Inflammatory macrophage treated with lipopolysaccharide for 4 hours (primary cell): ENCODE data around the gene AXL.

Experiments used
- DNase-seq: peaks from one replicate; pipeline ENCODE4 v3.0.0-alpha.2; 2020

AXL gene

DNA sequence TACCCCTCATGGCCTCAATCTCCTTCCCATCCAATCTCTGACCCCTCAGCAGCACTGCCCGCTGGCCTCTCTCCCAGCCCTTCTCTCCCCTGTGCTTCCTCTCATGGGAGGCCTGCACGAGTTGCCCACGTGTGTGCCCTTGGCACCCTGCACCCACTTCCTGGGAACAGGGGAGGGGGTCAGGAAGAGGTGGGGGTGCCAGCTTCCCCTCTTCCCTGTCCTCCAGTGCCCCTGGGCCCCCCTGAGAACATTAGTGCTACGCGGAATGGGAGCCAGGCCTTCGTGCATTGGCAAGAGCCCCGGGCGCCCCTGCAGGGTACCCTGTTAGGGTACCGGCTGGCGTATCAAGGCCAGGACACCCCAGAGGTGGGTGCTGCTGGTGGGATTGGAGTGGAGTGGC, 19.2 kb downstream of the AXL start:
- no peak for DNase-seq

DNA sequence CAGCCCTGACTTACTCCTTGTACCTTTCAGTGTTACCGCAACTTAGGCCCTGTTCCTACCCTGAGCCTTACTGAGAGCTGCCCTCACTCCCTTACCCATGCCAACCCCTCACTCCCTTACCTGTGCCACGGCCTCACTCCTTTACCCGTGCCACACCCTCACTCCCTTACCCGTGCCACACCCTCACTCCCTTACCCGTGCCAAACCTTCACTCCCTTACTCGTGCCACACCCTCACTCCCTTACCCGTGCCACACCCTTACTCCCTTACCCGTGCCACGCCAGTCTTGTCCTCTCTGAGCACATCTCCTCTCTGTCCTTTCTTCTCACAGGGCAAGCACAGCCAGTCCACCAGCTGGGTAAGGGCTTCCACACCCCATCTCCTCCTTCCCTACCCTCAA, 20.3 kb downstream of the AXL start:
- DNase-seq, result no peak

GRCh38 chr19:41239961-41240574, 21.0 kb downstream of the AXL start:
- no peak for DNase-seq

DNA sequence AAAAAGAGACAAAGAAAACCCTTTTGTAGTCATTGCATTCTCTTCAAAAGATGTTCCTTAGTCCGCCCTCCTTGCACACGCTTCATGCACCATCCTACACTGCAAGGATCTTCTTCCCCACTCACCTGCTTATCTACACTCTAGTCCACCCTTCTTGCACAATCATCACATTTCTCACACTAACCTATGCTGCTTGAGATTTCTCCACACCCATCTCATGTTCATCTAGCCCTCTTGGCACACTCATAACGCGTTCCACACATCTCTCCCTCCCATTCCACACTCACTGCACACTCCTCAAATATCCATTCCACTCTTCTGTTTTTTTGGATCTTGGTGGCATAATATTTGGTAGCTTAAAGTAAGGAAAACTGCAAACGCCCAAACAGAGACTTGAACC, 22.8 kb downstream of the AXL start:
- no peak for DNase-seq

GRCh38 chr19:41244117-41244516, 25.1 kb downstream of the AXL start:
- DNase-seq, result no peak

DNA sequence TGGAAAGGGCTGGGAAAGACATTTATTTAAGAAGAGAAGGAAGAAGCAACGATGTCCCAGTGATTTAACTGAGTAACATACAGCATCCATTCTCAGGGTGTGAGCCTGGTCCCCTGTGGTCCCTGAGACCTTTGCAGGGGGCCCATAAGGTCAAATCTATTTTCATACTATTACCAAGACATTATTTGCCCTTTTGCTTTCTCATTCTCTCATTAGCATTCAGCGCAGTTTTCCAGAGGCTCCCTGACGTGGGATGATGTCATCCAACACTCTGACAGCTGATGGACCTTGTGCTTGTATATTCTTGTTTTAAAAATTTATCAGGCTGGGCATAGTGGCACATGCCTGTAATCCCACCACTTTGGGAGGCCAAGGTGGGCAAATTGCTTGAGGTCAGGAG, 26.8 kb downstream of the AXL start:
- no peak for DNase-seq

GRCh38 chr19:41248895-41249294, 29.9 kb downstream of the AXL start:
- peak; percentile 7 for DNase-seq

- no peak for DNase-seq
These were observed 30.8 kb downstream of the AXL start for GRCh38 chr19:41249707-41250423.

GRCh38 chr19:41253660-41254059, 34.6 kb downstream of the AXL start:
- no peak for DNase-seq

DNA sequence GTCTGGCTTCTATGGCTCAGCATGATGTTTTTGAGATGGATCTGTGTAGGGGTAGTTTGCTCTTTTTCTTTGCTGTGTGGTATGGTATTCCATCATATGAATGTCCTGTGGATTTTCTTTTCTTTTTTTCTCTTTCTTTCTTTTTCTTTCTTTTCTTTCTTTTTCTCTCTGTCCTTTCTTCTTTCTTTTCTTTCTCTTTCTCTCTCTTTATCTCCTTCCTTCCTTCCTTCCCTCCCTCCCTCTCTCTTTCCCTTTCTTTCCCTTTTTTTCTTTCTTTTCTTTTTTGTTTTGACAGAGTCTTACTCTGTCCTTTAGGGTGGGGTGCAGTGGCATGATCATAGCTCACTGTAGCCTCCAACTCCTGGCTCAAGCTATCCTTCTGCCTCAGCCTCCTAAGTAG, 36.1 kb downstream of the AXL start:
- DNase-seq, result no peak

GRCh38 chr19:41261474-41262190, 42.6 kb downstream of the AXL start:
- no peak for DNase-seq

DNA sequence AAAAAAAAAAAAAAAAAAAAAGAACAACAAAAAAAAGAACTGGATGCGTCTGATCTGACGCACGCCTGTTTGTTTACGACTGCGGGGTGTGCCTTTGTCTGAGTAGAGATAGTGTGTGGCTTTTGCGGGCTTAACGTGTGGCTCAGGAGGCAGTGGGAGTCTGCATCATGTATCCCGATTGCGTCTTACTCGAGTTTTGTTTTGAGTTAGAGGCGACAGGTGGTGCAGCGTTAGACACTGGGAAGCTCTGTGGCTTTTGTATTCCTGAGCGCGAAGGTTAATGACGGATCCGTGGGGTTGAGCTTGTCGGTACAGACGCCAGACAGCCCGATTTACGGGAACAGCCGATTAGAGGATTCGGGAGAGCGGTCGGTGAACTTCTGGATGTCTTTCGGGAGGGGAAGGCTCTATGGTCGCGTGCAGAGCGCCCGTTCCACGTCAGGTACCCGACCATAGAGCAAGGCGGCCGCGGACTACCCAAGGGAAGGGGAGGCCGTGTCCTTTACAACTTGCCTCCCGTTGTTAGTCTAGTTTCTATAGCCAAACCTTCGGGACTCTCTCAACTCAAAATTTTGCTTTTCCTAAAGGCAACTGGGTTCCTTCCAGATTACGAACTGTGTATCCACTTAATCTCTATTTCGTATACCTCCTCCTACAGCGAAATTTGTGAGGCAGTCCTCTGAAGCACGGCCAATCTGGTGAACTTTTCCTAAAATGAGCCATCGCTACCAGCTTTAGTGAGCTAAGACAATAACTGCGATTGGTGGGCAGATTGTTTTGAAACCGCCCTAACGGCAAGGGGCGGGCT, 44.2 kb downstream of the AXL start:
- DNase-seq, result peak; percentile 83

- DNase-seq, result peak; percentile 100
These were observed 45.0 kb downstream of the AXL start, which contains the start of gene HNRNPUL1 for GRCh38 chr19:41263850-41264580. Gene HNRNPUL1 (plus strand): TSS chr19:41264372. CDS start chr19:41264504, 132 bp downstream.

DNA sequence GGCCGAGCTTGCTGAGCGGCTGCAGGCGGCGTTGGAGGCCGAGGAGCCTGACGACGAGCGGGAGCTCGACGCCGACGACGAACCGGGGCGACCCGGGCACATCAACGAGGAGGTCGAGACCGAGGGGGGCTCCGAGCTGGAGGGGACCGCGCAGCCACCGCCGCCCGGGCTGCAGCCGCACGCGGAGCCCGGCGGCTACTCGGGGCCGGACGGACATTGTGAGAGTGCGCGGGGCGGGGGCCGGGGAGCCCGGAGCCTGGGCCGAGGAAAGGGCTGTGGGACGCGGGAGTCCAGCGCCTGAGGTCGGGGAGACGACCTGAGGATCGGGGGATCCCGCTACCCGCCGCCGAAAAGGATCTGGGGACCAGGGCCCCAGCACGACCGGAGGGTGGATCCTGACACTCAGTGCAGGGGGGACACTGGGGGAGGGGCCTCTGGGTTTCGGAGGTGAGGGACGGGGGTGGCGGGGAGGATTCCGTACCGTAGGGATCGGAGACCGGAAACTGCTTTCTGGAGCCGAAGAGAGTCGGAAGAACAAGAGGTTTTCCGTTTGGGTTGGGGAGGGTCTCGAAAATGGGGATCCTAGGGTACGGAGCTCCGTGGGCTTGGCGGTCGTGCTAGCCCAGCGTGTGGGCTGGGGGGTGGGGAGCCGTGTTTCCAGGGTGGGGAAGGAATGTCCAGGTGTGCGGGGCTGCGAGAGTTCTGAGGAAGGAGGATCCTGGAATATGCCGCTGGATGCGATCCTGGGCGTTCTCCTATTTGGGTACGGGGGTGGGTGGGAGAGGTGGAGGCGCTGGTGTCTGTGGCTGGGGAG, 45.8 kb downstream of the AXL start:
- DNase-seq, result peak; percentile 30

- DNase-seq, result peak; percentile 6
These were observed 46.6 kb downstream of the AXL start for GRCh38 chr19:41265395-41266153.

- no peak for DNase-seq
These were observed 50.0 kb downstream of the AXL start for GRCh38 chr19:41269055-41269454.

DNA sequence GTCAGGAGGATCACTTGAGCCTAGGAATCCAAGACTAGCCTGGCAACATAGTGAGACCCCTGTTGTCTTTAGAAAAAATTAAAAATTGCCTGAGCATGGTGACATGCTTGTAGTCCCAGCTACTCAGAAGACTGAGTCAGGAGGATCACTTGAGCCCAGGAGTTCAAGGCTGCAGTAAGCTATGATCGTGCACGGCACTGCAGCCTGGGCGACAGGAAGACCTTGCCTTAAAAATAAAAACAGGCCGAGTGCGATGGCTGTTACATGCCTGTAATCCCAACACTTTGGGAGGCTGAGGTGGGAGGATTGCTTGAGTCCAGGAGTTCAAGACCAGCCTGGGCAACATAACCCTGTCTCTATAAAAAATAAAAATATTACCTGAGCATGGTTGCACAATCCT, 50.5 kb downstream of the AXL start:
- no peak for DNase-seq

DNA sequence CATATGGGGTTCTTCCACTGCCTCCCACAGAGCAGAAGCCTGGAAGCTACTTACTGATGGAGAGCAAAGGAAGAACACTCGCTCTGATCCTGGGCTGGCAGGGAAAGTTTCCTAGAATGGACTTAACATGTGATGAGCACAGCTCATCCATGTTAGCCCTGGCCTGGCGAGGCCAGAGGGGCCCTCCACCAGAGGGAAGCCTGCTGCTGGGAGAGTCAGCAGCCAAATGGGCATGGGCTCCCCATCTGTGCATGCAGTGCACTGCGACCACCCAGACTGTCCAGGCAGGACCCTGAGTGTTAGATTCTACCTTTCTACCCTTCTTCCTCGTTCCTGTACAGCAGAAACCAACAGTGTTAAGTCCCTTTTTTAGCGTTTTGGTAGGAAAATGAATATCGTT, 54.1 kb downstream of the AXL start:
- no peak for DNase-seq

DNA sequence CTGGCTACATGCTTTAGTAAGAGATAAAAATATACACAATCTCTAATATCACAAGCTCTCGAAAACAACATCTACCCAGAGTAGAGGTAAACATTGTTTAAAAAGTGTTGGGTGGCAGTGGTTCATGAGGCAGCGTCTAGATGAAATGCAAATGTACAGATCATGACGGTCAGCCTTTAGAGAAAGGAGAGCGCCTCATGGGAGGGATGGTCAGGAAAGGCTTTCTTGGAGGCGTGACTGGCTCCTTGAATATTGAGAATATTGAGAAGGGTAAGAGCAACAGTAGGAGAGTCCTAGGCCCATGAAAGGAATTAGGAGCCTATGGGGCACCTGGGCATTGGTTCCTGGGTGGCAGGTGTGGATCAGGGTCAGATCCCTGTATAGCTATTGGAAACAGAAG, 55.8 kb downstream of the AXL start:
- DNase-seq, result no peak

DNA sequence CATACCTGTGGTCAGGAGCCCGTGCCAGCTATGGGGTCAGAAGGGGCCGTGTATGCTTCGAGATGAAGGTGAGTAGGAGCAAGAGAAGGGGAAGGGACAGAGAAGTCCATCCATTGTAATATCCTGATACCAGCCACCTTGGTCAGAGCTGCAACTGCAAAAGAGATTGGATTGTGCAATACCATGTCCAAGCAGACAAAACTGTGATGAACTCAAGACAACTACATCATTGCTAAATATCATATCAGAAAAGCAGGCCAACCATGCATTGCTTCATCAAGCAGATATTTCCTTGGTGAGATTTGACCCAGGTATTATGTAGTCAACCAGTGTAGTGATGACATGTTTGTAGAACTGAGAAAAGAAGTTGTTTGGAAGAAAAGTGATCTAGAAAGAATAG, 57.2 kb downstream of the AXL start:
- no peak for DNase-seq

DNA sequence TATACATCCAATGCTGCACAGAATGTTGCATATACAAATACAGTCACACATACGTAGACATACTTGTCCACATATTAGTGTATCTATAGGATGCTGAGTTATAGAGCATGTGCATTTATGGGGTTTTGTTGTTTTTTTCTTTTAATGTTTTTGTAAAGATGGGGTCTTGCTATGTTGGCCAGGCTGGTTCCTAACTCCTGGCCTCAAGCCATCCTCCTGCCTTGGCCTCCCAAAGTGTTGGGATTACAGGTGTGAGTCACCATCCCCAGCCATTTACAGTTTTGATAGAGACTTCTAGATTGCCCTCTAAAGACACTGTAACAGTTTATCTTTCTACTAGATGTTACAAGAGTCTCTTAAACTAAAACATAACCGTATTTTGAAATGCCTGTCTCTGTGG, 59.5 kb downstream of the AXL start:
- no peak for DNase-seq
